ENCODE measurements around the gene GJB6. TPM values are rescaled to one million over a fixed set of nuclear protein-coding genes. Genes with fewer than 3 reads are reported as not detected.

The GJB6 gene
- total RNA-seq, 2 donors from 2014 or later = not detected

DNA sequence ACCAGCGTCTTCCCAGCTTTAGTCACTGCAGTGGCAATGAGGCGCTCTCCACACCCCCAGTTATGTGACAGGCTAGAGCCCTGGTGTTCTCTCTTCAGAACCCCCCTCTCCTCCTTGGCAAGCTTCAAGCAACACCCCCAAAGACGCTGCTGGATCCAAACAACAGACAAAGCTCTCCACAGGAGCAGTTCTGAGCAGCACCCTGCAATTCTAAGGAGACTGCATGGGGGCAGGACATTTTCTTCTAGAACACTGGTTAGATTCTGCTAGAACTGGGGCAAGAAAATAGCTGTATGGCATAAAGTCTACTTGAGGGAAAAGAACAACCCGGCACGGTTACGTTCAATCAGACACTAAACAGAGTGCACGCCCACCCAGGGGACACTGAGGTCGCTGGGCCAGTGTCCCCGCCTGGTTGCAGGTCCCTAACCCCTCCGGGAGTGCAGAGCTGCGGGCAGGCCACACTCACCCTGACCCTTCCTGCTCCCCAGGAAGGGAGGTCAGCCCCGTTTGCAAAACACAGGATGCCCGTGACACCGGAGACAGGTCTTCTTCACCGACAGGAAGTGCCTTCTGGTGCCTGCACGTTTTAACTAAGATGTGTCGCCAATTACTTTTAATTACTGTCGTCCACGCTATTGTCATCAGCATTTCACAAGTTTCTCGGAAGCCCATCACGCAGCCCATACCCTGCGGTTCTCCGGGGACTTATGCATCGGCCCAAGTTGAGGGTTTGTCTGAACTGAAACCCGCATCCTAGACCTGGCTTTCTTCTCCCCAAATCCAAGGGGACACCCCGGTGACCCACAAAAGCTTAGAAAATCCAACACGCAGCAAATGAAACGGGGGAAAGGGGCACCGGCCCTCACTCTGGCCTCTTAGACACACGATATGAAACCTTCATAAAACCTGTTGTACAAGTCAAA is 943 bp downstream of the GJB6 start:
- intact Hi-C loops (cut with DNase I) = no loop called here
- no peak for DNase-seq (ENCODE audit: low spot score)

DNA sequence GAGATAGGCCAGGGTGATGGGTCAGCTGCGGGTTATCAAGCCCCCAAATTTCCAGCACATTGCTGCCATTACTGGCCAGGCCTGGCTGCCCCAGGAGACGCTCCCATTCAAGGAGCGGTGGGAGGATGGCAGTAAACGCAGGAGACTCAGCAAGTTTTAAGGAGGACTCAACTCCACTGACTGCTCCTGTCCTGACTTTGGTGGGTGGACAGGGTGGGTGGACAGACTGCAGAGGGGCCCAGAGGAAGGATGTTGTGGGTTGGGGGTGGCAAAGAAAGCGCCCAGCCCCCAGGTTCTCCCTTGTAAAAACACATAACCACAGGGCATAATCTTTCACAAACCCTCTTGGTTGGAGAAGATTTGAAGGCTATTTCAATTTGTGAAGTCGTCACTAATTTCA is 4.4 kb downstream of the GJB6 start:
- no peak for DNase-seq (ENCODE audit: low spot score)
- intact Hi-C loops (cut with DNase I) = no loop called here

GRCh38 chr13:20227288-20227687 is 4.8 kb downstream of the GJB6 start:
- intact Hi-C loops (cut with DNase I) = no loop called here
- DNase-seq (ENCODE audit: low spot score) = no peak

- no peak for DNase-seq (ENCODE audit: low spot score)
- intact Hi-C loops (cut with DNase I) = no loop called here
These were observed 9.6 kb downstream of the GJB6 start for GRCh38 chr13:20222553-20222952.

DNA sequence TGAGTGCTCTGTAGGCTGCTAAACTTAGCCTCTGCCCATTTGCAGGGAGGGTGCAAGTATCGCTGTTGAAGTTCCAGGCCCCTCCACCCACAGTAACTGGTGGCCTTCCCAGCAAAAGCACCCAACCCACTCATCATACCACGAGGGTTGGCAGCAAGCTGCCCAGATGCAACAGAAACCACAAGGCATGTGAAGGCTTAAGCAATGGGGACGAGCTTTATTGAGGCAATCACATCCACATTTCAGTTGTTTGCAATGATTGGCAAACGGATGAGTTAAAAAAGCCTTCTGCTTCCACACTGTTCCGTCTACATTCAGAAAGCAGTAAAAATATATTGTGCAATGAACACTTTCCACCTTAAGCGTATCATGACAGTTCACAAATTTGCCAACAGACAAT is 10.3 kb downstream of the GJB6 start:
- no peak for DNase-seq (ENCODE audit: low spot score)
- intact Hi-C loops (cut with DNase I) = no loop called here

GRCh38 chr13:20219577-20219976 is 12.5 kb downstream of the GJB6 start:
- intact Hi-C loops (cut with DNase I) = no loop called here

GRCh38 chr13:20217168-20217567 is 15.0 kb downstream of the GJB6 start:
- intact Hi-C loops (cut with DNase I) = no loop called here

More at GRCh38 chr13:20219577-20219976, 12.5 kb downstream of the GJB6 start:
- no peak for DNase-seq (ENCODE audit: low spot score)

GRCh38 chr13:20209948-20210347 is 22.2 kb downstream of the GJB6 start:
- intact Hi-C loops (cut with DNase I) = no loop called here
- DNase-seq (ENCODE audit: low spot score) = no peak

More at GRCh38 chr13:20217168-20217567, 15.0 kb downstream of the GJB6 start:
- no peak for DNase-seq (ENCODE audit: low spot score)

DNA sequence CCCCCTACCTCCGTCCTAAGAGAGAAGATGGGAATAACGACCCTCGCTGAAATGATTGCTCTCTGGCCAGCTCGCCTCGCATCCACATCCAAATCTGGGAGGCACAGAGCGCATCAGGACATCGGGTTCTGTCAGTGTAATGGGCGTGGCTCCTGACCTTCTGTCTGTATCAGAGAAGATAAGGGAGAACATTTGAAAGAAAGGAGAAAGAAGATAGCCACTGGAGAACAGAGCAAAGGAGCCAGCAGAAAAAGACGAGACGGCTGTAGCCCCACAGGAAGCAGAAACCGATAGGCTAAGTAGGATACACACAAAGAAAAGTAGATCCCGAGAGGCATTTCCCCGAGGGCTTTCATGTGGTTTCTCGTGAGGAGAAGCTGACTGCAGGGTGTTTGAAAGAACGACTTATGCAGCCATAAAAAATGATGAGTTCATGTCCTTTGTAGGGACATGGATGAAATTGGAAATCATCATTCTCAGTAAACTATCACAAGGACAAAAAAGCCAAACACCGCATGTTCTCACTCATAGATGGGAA is 25.4 kb downstream of the GJB6 start:
- no peak for DNase-seq (ENCODE audit: low spot score)
- intact Hi-C loops (cut with DNase I) = no loop called here

- intact Hi-C loops (cut with DNase I) = no loop called here
- no peak for DNase-seq (ENCODE audit: low spot score)
These were observed 25.9 kb downstream of the GJB6 start for GRCh38 chr13:20206065-20206697.

DNA sequence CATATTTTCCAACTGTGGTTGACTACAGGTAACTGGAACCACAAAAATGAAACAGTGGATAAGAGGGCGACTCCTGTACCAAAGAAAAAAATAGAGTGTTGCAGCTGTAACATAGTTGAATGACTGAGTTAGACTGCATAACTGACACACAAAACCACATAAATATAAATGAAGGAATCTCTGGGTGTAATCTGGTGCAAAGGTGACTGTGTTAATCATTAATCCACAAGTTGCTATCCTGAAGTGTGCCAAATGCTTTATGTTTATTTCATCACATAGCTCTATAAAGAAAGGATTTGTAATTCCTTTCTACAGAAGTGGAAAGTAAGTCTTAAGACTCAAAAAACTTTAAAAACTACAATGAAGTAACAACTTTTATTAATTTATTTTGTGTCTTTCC is 33.3 kb downstream of the GJB6 start:
- intact Hi-C loops (cut with DNase I) = no loop called here
- DNase-seq (ENCODE audit: low spot score) = no peak

DNA sequence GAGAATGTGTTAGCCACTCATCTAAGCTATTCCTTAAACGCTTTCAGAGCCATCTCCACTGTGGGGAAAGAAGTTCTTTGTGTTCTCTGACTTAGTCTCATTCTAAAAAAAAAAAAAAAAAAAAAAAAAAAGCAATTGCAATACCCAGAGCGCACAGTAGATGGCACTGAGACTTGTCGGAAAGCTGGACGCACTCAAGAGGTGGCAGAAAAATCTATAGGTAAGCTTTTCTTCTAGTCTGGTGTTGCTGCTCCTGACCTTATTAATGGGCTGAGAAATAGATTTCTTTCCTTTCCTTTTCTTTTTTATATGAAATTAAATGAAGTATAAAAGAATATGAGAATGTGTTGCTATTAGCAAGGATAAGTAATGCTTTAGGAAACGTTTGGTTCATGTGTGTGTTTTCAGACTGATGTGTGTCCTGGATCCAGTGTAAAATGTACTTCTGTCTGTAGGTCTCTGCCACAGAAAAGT is 34.7 kb downstream of the GJB6 start:
- intact Hi-C loops (cut with DNase I) = no loop called here
- DNase-seq (ENCODE audit: low spot score) = no peak

- intact Hi-C loops (cut with DNase I) = no loop called here
- DNase-seq (ENCODE audit: low spot score) = no peak
These were observed 36.3 kb downstream of the GJB6 start for GRCh38 chr13:20195801-20196200.

GRCh38 chr13:20193907-20194631 is 38.0 kb downstream of the GJB6 start:
- intact Hi-C loops (cut with DNase I) = no loop called here
- no peak for DNase-seq (ENCODE audit: low spot score)

DNA sequence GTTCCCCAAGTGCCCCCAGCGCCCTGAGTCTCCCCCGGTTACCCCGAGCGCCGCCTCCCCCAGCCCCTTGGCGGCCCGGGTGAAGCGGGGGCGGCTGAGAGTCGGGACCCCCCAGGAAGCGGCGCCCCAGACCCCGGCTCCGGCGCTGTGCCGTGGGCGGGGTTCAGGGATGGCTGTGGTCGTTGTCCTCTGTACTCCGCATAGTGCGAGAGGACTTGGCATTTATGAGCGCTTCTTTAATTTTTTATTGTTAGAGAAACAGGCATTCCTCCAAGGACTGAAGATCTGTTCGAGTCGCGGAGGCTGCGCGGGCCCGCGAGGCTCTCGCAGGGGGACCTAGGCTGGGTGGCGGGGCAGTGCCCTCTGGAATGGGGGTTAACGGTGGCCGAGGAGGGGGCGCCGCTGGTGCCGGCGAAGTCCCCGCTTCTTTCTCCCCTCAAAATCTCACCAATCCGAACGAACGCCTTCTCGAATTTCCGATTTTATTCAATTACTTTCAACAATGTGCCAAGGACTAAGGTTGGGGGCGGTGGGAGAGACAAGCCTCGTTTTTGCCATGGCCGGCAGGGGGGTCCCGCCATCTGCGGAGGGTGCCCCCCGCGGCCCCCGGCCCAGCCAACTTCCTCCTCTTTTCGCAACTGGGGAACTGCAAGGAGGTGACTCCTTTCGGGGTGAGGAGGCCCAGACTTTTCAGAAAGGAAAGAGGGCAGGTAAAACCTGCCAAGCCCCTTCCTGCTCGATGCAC is 38.8 kb downstream of the GJB6 start:
- no peak for DNase-seq (ENCODE audit: low spot score)
- intact Hi-C loops (cut with DNase I) = no loop called here

DNA sequence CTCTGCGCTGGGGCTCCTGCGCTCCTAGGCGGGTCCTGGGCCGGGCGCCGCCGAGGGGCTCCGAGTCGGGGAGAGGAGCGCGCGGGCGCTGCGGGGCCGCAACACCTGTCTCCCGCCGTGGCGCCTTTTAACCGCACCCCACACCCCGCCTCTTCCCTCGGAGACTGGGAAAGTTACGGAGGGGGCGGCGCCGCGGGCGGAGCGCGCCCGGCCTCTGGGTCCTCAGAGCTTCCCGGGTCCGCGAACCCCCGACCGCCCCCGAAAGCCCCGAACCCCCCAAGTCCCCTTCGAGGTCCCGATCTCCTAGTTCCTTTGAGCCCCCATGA is 39.3 kb downstream of the GJB6 start, which contains the start of gene GJB2:
Gene GJB2, minus strand, starts transcription at position 103 of the 326 bp plus-strand sequence. CDS start 3,357 bp downstream, outside the sequence.
- no peak for DNase-seq (ENCODE audit: low spot score)
- intact Hi-C loops (cut with DNase I) = no loop called here

DNA sequence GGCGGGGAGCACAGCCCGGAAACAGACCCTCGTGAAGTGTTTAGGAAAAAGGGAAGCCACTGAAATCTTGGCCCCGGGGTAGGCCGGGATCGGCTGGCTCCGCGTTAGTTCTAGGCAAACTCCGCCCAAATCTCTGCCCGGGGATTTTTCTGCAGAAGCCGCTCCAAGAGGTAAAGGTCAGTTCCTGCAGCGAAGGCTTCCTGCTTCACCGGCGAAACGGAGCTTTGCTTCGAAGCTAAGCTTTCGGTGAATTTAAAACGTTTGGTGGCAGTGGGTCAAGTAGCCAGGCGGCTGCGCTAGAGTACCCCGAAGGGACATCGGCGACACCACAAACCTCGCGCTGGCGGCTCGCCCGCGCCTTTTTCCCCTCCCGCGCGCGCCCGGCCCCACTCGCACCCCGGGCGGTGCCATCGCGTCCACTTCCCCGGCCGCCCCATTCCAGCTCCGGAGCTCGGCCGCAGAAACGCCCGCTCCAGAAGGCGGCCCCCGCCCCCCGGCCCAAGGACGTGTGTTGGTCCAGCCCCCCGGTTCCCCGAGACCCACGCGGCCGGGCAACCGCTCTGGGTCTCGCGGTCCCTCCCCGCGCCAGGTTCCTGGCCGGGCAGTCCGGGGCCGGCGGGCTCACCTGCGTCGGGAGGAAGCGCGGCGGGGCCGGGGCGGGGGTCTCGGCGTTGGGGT is 39.8 kb downstream of the GJB6 start:
- intact Hi-C loops (cut with DNase I) = no loop called here
- DNase-seq (ENCODE audit: low spot score) = no peak

- no peak for DNase-seq (ENCODE audit: low spot score)
- intact Hi-C loops (cut with DNase I) = no loop called here
These were observed 40.6 kb downstream of the GJB6 start for GRCh38 chr13:20191311-20192157.

Measured in posterior vena cava (tissue), 2 donors.